HG02870 (cell line): ENCODE results near the gene PAQR8.

ENCODE experiments used
- ATAC-seq: cut with Tn5 transposase; IDR thresholded peaks from one replicate; pipeline ENCODE4 v1.9.1; 2021; ENCODE audit warnings: mild to moderate bottlenecking, moderate library complexity; ENCODE audit not compliant: unreplicated experiment

The PAQR8 gene

DNA sequence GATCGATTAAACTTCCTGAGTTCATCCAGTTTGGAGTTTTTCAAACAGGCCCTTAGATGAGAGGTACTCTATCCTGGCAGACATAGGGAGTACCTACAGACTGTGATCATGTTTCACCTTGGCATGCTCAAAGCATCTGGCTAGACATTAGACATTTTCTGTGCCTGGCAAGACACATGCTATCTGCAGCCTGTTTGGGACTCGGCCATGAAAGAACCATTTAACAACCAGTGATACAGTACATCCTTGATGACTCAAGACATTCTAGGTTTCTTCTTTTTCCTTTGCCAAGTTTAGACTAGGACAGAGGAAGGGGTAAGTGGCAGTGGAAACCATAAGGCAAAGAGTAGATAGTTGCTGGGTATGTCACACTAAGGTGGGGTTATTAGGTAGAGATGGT lies 15.4 kb upstream of the PAQR8 start:
- no peak for ATAC-seq

DNA sequence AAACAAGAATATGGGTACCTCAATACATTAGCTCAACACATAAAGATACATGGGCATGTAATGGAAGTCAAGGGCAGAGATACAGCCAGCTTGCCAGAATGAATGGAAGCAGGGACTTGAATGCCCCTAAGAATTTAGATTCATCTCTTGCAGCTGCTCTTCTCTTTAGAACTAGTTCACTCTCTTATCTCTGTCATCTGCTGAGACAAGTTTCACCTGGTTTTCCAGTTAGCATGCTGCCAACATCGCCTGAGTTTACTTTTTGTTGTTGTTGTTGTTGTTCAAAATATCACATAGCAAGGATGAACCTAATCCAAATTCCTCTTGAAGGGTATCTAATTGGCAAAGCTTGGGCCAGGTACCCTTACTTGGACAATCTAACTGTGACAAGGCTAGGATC lies 14.1 kb upstream of the PAQR8 start:
- no peak for ATAC-seq

DNA sequence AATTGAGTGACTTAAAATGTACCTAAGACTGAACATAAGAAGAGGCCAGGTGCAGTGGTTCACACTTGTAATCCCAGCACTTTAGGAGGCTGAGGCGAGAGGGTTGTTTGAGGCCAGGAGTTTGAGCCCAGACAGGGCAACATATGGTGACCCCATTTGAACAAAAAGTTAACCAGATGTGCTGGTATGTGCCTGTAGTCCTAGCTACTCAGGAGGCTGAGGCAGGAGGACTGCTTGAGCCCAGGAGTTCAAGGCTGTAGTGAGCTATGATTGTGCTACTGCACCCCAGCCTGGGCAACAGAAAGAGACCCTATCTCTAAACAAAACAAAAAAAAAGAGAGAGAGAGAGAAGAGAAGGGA lies 10.1 kb upstream of the PAQR8 start:
- ATAC-seq: no peak

DNA sequence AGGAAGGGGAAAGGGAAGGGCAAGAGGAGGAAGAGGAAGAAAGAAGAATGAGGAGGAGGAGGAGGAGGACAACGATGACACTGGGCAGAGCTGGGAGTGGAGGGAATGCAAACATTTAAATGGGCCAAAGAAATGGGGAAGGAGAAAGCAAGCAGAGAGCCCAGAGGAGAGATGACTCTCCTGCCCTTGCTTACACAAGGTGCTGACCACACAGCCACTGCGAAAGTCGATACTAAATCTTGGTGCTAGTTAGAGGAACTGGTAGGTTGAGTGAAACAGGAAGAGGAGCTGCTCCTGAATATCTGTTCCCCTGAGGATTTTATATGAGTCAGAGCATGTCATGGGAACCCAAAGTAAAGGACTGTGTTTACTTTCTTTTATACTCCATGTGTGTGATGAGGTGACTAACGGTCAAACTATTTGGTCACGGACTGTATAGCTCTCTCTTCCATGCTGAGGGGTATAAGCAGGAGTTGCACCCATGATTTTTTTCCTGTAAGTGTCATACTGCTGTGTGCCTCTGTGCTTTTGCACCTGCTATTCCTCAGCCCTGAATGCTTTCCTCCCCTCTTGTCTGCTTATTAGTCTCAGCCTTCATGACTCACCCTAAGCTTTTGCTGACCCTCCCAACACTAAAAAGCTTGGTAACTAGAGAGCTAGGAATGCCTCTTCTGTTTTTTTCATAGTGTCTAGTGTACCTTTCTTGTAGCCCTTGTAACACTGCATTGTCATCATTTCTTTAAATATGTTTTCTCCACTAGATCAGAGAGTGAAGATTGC lies 9.5 kb upstream of the PAQR8 start:
- ATAC-seq: peak; percentile 92

DNA sequence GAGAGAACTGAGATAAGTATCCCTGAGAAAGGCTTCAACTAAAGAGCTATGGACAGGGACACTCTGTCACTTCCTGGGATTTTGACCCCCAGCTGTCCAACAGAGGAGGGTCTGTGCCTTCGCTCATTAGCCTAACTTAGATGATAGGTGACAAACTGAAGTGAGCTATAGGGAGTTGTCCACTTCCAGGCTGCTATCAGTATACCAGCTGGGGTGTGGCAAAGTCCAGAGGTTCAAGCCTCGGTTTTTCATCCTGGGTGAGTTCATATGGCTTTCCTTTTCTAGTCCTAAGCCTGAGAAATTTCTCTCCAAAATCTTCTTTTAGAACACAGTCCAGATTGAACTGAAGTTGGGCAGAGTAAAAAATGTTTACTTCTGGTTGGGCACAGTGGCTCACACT lies 5.9 kb upstream of the PAQR8 start:
- no peak for ATAC-seq

DNA sequence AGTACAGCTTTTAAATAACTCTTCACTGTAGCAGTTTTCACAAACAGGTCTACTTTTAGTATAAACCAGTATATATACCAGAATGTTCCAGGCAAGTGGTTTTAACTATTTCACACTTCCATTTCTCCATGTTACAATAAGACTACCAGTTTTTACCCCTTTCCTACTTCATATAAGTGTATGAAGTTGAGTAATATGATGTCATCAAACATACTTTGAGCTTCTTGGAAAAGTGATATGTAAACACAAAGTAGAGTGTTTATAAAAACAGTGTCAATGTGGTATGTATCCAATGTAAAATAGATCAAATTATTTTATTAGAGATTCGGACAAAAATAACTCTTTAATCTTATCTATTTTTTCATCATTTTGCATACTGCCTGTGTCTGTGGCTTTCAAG lies 2.5 kb upstream of the PAQR8 start:
- no peak for ATAC-seq

DNA sequence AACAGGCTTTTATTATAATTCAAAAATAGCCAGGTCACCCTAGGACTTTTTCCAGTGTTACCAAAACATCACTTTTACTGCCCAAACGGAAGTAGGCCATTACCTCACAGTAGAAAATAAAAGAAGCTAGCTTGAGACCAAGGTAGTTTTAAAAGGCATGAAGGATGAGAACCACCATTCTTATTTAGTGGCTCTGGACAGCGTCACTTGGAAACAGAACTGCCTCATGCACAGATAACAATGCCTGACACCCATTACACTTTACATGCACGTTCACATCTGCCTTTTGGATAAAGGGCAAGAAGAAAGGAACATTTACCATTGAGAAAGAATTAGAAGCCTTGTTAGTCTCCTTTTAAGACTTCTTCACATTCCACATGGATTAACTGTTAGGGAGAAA lies 1.9 kb upstream of the PAQR8 start:
- no peak for ATAC-seq

DNA sequence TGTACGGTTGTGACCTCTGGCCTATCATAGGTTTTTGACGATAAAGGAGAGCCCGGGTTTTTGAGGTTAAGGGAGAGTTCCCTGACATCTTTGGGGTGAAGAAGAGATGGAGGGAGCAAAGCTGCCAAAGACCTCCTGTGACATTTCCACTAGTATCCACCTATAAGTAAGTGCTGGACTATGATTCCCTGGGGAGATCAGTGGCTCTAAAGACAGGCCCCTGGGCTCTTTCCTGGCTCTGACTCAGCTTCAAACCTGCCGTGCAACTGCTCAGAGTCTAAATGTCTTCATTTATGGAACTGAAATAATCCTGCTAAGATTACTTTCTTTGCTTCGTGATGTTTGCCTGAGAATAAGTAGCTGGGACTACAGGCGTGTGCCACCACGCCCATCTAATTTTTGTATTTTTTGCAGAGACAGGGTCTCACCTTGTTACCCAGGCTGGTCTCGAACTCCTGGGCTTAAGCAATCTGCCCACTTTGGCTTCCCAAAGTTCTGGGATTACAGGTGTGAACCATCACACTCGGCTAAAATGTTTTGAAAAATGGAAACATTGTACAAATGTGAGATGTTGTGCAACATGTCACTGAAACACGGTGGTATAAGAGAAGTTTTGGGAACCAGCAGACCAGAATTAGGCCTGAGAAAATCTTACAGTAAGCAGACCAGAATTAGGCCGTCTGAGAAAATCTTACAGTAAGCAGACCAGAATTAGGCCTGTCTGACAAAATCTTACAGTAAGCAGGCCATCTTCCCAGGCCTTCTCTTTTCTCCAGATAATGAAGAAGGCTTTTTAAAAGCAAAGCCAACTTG lies 1.1 kb upstream of the PAQR8 start:
- ATAC-seq: no peak

DNA sequence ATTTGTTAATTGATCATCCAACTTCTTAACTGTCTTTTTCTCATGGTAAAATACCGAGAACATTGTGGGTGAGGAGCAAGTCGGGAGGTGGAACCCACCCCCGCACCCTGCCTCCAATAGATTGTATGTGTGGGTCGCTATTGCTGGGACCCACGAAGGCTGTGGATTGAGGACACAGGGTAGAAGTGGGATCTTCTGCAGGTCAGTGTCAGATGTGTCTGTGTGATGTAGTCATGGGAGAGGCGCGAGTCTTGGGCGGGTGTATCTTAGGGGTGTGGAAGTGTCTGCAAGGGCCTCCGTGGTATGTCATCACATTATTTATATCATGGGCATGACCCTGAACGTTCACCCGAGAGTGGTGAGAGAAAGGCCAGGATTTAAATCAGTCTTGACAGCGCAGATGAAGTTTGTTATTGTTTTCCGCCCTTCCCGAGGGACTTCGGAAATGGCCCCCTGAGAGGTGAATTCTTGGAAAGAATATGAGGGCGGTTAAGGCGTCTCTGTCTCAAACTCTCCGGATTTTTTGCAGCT lies 472 bp upstream of the PAQR8 start:
- peak; percentile 12 for ATAC-seq

DNA sequence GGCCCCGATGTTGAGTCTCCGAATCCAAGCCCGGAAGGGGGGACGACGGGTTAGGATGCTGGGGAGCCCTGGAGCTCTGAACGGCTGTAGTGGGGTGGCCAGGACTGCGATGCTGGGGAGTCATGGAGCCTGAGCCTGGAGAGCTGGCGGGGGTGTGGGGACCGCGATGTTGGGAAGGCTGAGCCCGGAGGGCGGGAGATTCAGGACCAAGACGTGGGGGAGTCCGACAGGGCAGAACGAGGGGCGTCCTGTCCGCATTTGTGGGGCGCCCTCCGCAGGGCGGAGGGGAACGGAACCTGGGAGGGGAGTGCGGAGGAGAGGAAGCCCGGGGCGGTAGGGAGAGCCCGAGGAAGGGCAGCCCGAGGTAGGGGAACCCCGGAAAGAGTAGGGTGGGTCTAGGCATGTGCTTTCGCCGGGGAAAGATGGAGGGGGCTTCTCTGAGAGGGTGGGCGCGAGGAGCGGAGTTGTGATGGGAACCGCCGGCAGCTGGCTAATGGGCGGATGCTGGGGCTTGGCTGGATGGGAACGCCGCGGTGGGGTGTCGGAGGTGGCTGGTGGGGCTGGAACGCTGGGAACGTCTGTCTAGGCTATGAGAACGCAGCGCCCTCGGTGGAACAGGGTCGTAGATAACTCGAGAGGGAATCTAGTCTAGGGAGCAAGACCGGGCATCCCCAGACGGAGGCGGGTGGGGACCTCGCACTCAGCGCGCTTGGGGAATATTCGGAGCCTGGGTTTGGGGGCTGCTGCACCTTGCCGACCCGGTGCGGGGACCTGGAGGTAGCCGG lies 684 bp downstream of the PAQR8 start:
- ATAC-seq: peak; percentile 40

DNA sequence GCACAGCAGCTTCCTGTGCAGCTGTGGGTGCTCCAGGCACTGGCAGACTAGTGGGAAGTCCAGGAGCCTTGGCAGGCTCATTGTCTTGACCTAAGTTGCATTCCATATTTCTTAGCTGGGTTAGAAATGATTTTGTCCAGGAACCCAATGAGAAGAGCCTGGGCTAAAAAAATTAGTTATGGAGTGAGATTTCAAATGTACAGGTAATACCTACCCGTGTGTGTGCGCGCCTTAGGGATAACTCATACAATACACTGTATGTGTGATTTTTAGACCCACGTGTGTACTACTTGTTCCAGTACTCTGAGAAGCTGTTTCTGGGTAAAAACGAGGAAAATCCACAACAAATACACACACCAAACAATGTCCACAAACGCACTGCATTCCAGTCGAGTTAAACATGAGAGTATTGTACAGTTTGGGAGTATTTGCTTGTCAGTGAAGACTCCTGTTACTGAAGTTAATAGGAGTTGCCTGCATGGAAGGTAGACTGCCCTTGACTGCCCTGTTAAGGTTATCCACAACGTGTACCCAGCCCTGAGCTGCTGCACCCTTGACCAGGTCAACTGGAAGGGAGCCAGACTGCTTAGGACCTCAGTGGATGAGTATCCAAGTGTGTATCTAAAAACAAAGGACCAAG lies 1.4 kb downstream of the PAQR8 start:
- ATAC-seq: no peak

DNA sequence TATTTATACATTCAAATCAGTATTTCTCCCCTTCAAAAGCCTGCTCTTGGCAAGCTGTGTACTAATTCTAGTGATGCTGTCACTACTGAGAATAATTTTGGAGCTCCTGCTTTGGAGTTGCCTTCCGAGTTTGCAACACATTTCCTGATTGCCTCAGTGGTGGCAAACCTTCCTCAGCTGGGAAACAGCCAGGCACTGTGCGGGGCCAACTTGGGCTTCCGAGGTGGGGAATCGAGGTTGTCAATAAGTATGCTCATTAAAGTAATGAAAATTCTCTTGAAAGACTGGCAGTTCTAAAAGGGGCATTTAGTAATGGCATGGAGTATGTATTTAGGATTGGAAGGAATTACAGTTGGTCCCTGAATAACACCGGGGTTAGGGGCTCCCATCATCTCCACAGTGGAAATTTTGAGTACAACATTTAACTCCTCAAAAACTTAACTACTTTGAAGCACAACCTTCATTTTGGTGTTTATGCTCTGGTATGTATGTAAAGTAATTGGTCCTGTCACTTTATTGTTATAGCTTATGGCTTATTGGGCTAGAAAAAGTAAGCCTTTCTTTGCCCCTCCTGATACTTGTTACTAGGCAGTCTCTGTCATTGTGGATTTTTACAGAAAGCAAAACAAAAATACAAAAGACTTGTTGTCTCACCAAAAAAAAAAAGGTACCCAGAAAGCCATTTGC lies 2.7 kb downstream of the PAQR8 start:
- no peak for ATAC-seq

DNA sequence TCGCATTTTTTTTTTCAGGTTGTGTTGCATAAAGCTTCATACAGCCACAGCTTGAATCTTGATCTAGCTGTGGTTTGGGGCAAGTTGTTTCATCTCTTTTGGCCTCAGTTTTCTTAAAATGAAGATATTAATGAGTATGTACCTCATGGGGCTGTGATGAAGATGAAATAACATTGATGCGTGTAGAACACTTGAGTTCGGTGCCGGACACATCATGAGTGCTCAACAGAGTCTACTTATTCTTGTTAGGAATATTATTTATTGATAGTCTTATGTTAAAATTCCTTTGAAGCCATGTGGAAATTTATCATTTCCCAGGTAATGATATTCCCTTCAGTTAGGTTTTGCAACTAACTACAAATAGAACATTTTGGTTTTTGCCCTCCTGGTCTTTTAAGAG lies 3.4 kb downstream of the PAQR8 start:
- ATAC-seq: no peak

DNA sequence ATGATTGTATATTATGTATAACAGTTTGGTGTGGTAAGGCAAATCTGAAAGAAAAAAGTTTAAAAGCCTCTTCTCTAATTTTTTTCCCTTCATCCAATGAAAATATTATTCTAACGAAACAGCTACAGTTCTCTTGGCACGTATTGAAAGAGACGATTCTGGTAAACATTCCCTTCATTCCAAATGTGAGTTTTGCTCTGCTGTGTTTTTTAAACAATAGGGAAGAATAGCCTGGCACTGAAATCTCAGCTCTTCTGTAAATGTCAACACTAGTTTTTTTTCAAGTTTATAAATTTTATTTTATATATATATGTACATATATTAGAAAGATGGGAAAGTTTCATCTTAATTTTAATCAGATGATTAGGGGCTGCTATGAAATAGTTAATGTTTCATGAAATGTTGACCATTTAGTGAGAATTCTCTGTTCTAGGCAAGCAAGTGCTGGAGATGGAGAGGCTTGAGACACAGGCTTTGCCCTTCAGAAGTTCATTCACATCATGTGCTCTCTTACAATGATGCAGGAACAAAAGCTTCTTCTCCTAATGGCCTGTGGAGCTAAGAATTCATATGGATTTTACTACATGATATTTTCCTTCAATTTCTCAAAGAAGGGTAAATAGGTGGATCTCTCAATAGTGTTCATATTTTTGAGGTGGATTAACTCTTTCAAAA lies 4.1 kb downstream of the PAQR8 start:
- ATAC-seq: no peak

DNA sequence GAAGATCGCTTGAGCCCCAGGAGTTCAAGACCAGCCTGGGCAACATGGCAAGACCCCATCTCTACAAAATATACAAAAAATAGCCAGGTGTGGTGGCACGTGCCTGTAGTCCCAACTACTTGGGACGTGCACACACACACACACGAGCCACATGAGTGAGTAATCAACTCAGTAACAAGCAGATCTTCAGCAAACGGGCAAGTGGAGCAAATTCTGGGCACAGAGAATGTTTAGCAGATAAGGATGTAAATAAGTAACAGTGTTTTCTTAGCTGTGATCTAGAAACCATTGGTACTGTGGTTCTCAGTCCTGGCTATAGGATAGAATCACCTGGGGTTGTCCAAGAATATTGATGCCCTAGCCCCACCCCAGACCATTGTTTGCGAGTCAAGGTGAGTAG lies 6.1 kb downstream of the PAQR8 start:
- ATAC-seq: no peak

DNA sequence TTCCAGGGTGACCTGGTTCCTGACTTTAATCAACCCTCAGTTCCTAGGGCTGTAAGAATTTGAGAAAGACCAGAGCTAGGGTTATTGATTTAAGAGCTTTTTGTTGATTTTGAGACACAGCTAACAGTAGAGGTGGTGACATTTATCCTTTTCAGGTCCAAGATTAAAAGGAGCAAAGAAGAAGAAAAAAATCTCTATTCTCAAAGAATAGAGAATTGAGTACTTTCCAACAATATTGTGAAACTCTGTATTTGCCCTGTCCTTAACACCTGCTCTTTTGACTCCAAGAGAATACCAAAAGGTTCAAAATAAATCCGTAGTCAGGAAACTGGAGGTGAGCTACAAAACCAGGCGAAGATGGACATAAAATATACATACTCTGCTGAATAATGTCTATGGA lies 7.3 kb downstream of the PAQR8 start:
- no peak for ATAC-seq

DNA sequence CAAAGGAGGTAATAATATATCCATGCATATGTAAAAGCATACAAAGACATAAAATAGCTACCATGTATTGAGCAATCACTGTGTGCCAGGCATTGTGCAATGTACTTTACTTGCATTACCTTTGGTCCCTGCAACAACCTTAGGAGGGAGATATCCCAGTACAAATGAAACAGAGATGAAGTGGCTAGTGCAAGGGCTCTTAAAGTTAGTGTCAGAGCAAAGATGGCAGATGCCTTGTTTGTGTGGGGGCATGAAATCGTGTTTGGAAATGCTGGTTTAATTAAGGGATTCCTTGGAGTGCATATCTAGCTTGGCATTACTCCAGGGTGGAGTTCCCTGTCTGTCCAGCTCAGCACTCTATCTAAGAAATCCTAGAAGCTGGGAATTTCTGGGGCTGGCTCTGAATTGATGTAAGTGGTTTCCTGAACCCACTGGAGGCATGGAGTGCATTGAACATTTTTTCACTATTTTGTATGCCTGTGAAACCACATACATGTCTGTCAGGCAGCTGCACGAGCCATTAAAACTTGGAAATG lies 9.8 kb downstream of the PAQR8 start:
- ATAC-seq: no peak

DNA sequence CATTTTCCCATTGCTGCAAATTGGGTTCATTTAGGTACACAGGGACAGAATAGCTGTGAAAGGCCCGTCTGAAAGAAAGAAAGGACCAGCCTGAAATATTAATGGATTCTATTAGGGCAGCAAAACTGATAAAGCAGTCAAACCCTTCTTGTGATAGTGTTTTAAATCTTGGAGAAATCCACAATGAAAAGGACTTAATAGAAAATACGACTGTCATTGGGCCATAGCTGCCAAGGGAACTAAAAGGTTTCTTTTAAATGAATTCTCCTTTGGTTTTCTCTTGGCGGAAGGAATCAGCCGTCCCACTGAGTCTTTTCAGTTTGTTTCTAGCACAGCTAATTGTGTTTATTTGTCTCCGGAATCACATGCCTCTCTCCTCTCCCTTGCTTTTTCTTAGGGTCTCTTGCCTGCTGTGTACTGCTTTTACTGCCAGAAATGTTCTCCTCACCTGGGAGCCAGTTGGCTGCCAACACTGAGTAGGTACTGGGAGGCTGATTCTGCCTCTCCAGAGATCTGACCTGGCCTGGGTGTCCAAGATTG lies 11.3 kb downstream of the PAQR8 start:
- ATAC-seq: no peak

DNA sequence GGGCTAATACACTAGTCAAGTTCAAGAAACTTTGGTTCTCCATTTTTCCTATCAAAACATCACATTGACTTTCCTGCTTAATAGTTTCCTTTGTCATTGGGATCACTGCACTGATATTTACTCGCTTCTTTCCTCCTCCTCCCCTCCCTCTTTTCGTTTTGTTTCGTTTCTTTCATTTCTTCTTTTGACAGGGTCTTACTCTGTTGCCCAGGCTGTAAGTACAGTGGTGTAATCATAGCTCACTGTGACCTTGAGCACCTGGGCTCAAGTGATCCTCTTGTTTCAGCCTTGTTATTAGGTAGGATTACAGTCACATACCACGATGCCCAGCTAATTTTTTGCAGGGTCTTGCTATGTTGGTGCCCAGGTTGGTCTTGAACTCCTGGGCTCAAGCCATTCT lies 12.3 kb downstream of the PAQR8 start:
- no peak for ATAC-seq
